GM21360 (cell line): ENCODE results near the gene NCS1.

Experiments used
- ATAC-seq: cut with Tn5 transposase; IDR thresholded peaks from one replicate; pipeline ENCODE4 v1.9.1; 2021; ENCODE audit warnings: mild to moderate bottlenecking, moderate library complexity; ENCODE audit not compliant: unreplicated experiment

The NCS1 gene

DNA sequence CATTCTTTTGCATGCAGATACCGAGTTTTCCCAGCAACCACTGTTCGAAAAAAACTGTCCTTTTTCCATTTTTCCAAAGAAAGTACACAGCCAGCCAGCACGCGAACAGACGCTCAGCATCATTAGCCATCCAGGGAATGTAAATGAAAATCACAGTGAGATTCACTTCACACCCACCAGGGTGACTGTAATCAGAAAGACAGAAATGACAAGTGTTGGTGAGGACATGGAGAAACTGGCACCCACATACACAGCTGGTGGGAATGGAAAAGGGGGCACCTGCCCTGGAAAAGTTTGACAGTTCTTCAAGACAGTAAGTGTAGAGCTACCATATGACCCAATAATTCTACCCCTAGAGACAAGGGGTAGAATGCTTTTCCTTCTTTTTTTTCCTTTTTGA, 25.0 kb upstream of the NCS1 start:
- ATAC-seq = no peak

DNA sequence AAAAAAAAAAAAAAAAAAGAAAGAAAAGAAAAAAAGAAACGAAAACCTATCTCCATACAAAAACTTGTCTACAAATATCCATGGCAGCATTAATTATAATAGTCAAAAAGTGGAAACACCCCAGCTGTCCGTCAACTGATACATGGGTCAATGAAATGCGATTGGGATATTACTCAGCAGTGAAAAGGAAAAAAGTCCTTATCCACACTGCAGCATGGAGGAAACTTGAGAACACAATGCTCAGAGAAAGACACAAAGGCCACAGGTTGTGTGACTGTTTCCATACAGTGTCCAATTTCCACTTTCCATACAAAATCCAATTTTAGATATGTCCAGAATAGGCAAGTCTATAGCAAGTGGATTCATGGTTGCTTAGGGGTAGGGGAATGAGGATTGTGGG, 24.3 kb upstream of the NCS1 start:
- no peak for ATAC-seq

DNA sequence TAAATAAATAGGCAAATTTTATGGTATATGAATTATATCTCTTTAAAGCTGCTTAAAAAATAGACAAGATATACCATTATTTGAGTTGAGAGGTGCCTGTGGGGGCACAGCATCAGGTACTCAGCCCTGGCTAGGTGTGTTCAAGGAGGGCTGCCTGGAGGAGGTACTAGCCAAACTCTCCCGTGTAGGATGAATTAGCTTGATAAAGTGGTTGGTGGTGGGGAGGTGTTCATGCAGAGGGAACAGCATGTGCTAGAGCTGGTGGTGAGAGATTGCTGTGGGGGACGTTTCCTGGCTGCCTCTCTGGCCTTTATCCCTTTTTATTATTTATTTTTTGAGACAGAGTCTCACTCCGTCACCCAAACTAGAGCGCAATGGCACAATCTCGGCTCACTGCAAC, 23.2 kb upstream of the NCS1 start:
- ATAC-seq = no peak

DNA sequence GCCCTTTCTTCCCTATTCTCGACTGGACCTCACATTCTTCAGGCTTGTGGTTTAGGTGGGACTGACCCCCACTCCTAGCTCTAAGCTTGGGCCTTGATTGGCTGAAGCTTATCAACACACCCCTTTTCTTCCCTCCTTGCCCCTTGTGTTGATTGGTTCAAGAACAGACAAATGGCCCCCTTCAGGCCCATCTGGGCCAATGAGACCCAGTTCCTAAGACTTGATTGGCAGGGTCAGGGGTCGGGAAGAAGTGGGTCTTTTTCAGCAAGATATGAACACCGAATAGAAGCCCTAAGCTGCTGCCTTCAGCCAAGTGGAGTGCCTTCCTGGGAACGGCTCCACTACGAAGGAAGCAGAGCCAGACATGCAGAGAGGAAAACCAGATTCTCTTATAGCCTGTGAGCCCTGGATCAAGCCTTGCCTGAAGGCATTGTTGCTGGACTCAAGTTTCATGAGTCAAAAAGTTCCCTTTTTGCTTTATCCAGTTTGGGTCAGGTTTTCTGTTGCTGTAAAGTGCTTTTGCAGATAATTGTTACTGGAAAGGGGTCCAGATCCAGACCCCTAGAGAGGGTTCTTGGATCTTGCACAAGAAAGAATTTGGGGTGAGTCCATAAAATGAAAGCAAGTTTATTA, 22.4 kb upstream of the NCS1 start:
- ATAC-seq = no peak

DNA sequence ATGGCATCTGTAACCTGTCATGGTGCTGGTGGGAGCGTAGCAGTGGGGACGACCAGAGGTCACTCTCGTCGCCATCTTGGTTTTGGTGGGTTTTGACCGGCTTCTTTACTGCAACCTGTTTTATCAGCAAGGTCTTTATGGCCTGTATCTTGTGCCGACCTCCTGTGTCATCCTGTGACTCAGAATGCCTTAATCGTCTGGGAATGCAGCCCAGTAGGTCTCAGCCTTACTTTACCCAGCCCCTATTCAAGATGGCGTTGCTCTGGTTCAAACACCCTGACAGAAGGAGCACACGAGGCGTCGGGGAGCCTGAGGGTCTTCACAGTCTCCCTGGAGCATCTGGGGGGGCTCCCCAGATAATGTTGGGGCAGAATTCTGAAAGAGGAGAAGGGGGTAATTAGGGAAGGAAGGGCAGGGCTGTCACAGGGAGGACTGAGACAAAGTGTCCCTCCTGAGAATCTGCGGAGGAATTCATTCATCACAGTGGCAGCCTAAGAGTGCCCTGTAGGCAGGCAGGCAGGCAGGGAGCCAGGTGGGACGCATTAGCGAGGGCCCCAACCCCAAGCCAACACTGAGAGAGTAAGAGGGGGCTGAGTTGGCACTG, 21.3 kb upstream of the NCS1 start:
- ATAC-seq = no peak

DNA sequence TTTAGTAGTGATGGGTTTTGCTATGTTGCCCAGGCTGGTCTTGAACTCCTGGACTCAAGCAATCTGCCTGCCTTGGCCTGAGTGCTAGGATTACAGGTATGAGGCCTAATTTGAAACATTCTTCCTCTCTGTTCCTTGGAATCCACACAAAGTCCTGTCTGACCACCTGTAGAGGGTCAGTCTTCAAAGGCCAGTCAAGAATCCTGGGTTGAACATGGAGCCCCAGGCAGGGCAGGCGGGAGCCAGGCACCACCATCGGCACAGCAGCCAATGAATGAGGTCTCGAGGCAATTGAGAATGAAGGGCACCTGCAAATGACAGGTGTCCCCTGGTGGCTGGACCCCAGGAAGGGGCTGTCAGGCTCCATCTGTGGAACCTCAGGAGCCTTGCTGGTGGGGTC, 17.4 kb upstream of the NCS1 start:
- no peak for ATAC-seq

DNA sequence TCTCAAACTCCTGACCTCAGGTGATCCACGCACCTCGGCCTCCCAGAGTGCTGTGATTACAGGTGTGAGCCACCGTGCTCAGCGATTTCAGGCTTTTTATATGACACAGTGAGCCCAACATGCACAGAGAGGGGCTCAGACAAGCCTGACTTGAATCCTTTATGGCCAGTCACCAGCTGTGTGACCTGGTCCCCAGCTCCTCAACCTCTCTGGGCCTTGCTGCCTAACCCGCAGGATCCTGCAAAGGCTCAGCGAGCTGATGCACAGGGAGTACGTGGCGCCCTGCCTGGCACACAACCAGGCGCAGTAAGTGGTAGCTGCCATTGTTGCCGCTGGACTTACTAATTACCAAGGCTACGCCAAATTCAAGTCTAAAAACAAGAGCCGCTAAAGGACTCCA, 16.6 kb upstream of the NCS1 start:
- no peak for ATAC-seq

DNA sequence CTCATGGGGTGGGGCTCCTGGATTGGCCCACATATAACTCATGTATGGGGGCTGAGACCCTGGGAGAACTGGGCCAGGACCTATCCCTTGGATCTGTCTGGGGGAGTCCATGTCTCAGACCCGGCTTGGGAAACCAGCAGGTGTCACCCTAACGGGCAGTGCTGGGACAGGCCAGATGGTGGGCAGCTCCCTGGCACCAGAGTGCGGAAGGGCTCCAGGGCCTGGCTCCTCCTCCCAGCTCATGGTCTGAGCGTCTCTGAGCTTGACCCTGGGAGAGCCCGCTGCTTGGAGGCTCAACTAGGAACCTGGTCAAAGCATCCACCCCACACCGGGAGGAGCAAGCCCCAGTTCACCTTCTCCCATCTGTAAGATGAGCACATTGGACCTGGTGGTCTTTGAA, 15.5 kb upstream of the NCS1 start:
- no peak for ATAC-seq

DNA sequence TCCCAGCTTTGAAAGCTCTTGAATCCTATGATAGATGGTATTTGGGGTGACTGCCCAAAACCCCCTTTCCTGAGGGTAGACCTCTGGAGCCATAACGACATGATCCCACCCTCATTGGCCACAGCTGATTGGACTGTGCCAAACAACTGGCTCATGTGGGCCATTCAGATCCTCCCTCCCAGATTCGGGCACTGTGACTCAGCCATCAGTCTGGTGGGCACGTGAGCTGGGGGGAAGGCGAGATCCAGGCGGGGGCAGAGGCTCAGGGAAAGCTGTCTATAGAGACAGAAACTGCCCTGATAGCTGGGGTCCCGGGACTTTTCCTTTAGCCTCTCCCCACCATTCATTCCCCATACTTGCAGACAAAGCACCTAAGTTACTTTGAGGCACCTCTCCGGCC, 15.1 kb upstream of the NCS1 start:
- no peak for ATAC-seq

DNA sequence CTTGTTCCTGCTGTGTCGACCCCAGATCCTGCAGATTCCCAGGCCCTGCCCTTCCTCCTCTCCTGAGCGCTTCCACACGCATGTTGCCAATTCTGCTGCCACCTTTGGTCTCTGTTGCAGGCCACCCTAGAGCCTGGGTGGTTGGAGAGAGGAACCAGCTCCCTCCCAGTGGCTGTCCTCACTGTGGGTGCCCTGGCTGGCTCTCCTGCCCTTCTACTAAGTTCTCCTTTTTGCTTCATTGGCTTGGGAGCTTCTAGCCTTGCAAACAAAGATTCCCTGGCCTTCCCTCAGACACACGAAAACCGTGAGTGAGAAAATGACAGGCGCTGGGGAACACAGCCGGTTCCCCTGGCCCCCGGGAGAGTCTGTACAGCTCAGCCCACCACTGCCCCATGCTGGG, 14.2 kb upstream of the NCS1 start:
- ATAC-seq = no peak

DNA sequence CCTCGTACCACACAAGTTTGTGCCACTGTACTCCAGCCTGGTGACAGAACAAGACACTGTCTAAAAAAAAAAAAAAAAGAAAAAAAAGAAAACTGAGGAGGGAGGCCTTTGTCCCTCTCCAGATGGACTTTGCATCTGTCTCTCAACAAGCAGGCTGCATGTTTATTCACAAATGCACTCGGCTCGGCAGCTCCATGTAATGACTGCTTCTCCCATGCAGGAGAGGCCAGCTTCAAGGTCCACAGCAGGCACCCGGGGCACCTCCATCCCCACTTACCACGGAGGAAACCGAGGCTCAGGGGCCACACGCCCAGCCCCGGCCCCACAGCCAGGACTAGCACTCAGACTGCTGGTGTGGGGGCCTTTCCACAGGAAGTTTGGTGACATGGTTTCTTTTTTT, 13.1 kb upstream of the NCS1 start:
- no peak for ATAC-seq

DNA sequence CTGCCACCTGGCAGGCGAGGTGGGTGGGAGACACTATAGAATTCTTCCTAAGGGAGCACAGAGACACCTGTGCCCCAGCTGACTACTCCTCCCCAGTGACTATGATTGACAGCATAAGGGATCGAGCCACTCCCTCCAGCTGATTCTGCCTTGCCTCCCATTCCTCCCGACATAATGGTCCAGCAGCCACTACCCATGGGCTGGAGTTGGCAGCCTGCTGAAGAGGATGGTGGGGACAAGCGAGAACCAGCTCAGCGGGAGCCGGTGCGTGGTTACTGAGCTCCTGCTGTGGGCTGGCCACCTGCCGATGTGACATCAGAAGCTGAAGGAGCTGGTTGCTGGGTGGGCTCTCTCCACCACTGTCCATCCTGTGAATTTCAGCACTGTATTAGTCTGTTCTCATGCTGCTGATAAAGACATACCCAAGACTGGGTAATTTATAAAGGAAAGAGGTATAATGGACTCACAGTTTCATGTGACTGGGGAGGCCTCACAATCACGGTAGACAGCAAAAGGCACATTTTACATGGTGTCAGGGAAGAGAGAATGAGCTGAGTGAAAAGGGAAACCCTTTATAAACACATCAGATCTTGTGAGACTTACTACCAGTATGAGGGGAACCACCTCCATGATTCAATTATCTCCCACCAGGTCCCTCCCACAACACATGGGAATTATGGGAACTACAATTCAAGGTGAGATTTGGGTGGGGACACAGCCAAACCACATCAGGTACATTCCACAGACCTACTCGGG, 12.1 kb upstream of the NCS1 start:
- no peak for ATAC-seq

DNA sequence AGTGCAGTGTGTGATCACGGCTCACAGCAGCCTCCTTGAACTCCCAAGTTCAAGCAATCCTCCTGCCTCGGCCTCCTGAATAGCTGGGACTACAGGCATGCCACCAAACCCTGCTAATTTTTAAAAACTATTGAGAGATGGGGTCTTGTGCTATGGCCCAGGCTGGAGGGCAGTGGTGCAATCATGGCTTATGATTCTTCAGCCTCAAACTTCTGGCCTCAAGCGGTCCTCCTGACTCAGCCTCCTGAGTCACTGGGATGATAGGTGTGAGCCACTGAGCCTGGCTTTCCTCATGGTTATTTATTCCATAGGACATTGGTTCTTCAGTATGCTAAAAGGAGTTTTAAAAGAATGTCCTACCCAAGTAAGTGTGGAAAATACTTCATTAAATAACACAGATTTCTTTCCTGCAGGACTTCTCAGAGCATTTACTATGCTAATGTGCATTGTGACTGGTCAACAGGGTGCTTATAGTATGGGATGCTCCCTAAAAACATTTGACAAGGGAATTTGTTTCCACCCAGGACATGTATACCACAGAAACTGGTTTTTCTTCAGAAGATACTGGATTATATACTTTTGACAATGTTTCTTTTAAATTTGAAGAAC, 11.2 kb upstream of the NCS1 start:
- ATAC-seq = no peak

DNA sequence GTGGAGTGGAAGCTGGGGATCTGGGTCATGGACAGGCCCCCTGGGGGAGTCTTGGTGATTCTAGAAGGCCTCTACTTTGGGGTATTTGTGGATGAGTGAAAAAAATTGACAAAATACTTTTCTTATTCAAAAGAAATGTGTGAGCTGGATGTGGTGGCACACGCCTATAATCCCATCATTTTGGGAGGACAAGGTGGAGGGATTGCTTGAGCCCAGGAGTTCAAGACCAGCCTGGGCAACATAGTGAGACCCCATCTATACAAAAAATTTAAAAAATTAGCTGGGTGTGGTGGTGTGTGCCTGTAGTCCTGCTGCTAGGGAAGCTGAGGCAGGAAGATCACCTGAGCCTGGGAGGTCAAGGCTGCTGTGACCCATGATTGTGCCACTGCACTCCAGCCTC, 6.6 kb upstream of the NCS1 start:
- no peak for ATAC-seq

DNA sequence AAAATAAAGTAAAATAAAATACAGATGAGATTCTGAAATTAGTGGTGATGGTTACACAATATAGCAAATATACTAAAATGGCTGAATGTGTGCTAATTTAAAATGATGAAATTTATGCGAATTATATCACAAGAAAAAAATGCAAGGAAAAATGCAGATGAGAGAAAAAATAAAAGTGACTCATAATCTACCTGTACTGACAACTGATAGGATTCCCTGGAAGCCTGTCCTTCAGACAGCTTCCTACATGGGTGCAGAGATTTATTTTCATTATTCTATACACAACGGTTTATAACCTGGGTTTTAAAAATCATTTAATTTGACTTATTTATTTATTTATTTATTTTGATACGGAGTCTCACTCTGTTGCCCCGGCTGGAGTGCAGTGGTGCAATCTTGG, 5.8 kb upstream of the NCS1 start:
- no peak for ATAC-seq

DNA sequence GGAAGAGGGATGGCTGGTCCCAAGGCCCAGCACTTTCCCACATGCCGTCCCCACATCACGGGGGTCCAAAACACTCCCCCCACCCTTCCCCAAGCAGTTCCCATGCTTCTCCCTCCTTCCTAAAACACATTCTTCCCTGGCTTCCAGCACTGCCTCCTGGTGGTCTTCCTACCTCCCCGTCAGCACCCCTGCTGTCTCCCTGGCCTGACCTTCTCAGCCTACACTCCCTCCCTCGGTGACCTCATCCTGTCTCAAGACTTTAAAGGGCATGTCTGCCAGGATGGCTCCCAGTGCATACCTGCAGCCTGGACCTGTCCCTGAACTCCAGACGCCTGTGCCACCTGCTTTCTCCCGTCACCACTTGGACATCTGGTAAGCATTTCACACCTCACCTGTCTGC, 4.3 kb upstream of the NCS1 start:
- ATAC-seq = no peak

DNA sequence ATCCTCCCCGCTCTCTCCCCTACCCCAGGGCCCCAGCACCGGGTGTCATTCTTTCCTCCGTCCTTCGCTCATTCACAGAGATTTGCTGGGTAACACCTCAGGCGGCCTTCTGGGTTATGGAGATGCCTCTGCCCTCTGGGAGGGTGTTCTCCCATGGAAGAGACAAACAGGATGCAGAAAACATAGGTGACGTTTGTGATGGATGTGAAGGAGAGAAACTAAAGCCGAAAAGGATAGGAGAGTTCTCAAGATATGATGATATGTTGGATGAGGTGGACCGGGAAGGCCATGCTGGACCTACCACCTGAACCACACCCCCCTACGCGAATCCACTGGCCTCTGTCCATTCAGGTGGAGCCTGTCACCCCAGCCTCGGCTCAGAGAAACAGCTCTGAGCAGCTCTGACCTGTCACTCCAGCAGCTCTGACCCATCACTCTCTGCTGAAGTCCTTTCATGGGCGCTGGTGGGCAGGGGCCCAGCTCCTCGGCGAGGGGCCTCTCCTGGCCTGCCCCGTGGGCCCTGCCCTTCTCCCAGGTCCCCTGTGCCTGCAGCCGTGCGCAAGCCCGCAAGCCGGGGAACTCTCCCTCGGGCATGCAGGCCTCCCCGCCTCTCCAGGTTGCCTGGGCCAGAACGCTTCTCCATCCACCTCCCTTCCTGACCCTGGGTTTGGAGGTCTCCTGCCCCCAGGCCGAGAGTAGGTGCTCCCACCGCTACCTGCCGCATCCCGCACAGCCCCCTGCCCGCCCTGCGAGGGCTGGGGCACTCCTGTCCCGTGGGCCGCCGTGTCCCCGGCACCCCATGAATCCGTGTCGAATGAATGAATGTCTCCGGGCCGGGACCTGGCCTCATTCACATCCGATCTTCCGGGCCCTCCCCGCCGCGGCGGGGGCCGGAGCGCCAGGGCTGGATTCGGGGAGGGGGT, 717 bp upstream of the NCS1 start:
- ATAC-seq = no peak

DNA sequence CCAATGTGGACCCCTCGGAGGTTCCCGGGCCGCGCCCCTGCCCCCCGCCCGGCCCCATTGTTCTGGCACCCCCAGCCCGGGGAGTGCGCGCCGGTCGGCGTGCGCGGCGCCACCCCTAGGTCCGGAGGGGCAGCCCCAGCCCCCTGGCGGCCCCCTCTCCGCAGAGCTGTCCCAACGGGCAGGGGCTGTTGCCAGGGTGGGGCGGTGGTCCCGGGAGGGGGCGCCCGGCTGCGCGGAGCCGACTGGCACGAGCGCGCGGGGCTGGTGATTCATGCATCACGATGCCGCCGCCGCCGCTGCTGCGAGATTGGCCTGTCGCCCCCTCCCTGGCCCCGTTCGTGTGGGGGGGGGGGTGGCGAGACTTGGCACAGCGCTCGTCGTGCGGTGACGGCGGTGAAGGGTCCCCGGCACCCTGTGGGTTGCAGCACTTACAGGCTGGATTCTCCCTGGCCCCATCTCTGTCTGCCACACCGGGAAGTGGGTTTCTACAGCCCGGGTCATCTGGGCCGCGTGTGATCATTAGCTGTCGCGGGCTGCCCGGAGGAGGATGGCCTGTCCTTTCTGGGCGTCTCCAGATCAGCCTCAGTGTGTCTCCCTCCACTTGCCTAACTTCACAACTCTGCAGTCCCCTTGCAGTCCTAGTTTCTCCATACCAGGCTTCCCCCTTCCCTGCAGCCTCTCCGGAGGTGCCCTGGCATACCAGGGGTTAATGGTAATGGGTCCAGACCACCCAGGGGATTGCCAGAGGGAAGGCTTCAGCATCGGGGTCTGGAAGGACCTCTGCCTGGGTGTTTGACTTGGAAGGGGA, 858 bp downstream of the NCS1 start:
- ATAC-seq = no peak

DNA sequence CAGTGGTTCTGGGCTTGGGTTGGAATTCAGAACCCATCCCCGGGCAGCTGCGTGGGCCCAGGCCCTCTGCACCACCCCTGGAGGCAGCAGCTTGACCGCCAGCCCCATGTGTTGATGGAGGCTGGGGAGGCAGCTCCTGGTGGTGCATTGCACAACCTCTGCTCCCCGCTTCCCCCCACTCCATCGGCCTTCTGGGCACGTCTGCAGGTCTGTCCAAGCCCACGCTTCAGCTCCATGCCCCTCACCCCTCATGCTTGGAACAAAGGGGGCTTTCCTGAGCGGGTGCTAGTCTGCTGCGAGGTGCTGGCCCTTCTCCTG, 1.4 kb downstream of the NCS1 start:
- no peak for ATAC-seq

DNA sequence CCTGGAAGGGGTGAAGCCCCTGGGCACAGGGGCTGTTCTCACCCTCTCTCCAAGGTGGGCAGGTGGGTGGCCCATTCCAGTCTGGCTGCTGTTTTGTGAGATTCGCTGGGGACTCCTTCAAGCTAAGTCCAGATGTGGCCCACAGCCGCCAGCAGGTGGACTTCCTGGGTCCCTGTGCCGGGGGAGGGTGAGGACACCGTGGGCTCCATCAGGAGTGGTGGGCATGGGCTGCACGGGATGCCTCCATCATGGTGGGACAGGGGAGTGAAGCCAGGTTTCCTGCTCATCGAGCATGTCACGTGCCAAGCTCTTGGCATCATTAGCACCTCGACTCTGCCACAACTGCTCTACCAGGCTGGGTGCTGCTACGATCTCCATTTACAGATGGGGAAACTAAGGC, 1.8 kb downstream of the NCS1 start:
- ATAC-seq = no peak
